B cell (primary cell): Measurements from ENCODE around the gene BLOC1S1. TPM values are rescaled to one million over a fixed set of nuclear protein-coding genes. Genes with fewer than 3 reads are reported as not detected.
A peak's percentile ranks its signal among the peaks of the same experiment; 100 is the strongest.

Experiments
- ATAC-seq: fragments of 200-7000 bp; cut with Tn5 transposase; one replicate; pipeline ENCODE4 v1.10.0; 2021; ENCODE audit warnings: low read depth, mild to moderate bottlenecking, moderate number of reproducible peaks, moderate library complexity
- CTCF ChIA-PET: fragments of 350-600 bp; sonication (Branson Sonifier 250); formaldehyde crosslinking; loops from one replicate; lab custom pipeline; 2021; ENCODE audit warnings: antibody characterized with exemption, inconsistent platforms; lab: Charles Lee
- POLR2A ChIA-PET: fragments of 350-600 bp; sonication (Branson Sonifier 250); formaldehyde crosslinking; loops from one replicate; lab custom pipeline; 2021; ENCODE audit warnings: antibody characterized with exemption; lab: Charles Lee
- DNase-seq: peaks from one replicate; pipeline ENCODE4 v3.0.0; 2013
- H2AFZ ChIP-seq: 2 replicates; pipeline ENCODE4 v1.6.1; 2012; ENCODE audit warnings: mild to moderate bottlenecking, low read depth, low read length; ENCODE audit not compliant: insufficient read depth, poor library complexity, severe bottlenecking
- H3K27ac ChIP-seq, 2 donors: 1 replicate in 1 of 2; 2 replicates in 1 of 2; pipeline ENCODE4 v1.5.1; 2012 to 2013; ENCODE audit warnings: low read length in 2 of 2, mild to moderate bottlenecking in 2 of 2, moderate library complexity in 1 of 2
- H3K27me3 ChIP-seq, 4 experiments: fragments of 200-600 bp in 1 of 4; sonication (generic) in 1 of 4; replicated peaks in 1 of 4; 1 replicate in 2 of 4; 2 replicates in 2 of 4; pipeline versions ENCODE4 v1.6.1 to v1.7.0; 2013 to 2016; ENCODE audit warnings: low read length in 3 of 4, mild to moderate bottlenecking in 2 of 4, mixed read lengths in 1 of 4, moderate library complexity in 1 of 4; ENCODE audit not compliant: insufficient read depth in 4 of 4, control insufficient read depth in 3 of 4; ENCODE audit errors: control extremely low read depth in 1 of 4
- H3K36me3 ChIP-seq, 2 experiments: replicated peaks in 1 of 2; 1 replicate in 1 of 2; 2 replicates in 1 of 2; pipeline versions ENCODE4 v1.6.1 to v1.7.1; 2013; ENCODE audit warnings: low read length in 1 of 2; ENCODE audit not compliant: insufficient read depth in 2 of 2, control insufficient read depth in 1 of 2; ENCODE audit errors: control extremely low read depth in 1 of 2, extremely low read depth in 1 of 2
- H3K4me1 ChIP-seq, 2 donors: fragments of 200-600 bp in 1 of 2; sonication (generic) in 1 of 2; 1 replicate in 1 of 2; 2 replicates in 1 of 2; pipeline versions ENCODE4 v1.5.1 to v1.6.1; 2013 to 2017; ENCODE audit warnings: low read length in 2 of 2; ENCODE audit not compliant: control insufficient read depth in 2 of 2, insufficient read depth in 2 of 2
- H3K4me2 ChIP-seq: replicated peaks from 2 replicates; pipeline ENCODE3; 2012; ENCODE audit warnings: mild to moderate bottlenecking, low read depth, low read length; ENCODE audit not compliant: poor library complexity, severe bottlenecking
- H3K4me3 ChIP-seq, 5 experiments: fragments of 200-600 bp in 1 of 5; sonication (generic) in 1 of 5; 1 replicate in 3 of 5; 2 replicates in 2 of 5; pipeline versions ENCODE4 v1.5.1 to v1.7.0; 2011 to 2016; ENCODE audit warnings: low read length in 4 of 5, mild to moderate bottlenecking in 4 of 5, low read depth in 2 of 5, control low read depth in 1 of 5, moderate library complexity in 1 of 5; ENCODE audit not compliant: insufficient read depth in 1 of 5; ENCODE audit errors: control extremely low read depth in 1 of 5, extremely low read depth in 1 of 5
- H3K79me2 ChIP-seq: fragments of 200-600 bp; sonication (generic); one replicate; pipeline ENCODE4 v1.6.0; 2016; ENCODE audit warnings: low read length; ENCODE audit not compliant: control insufficient read depth, insufficient read depth
- H3K9ac ChIP-seq: fragments of 200-600 bp; sonication (generic); 2 replicates; pipeline ENCODE4 v1.6.1; 2017; ENCODE audit warnings: mild to moderate bottlenecking, low read length, moderate library complexity
- H3K9me3 ChIP-seq, 3 donors: one replicate each; pipeline versions ENCODE4 v1.6.1 to v1.7.1; 2013; ENCODE audit warnings: low read length in 2 of 3; ENCODE audit not compliant: control insufficient read depth in 2 of 3, insufficient read depth in 1 of 3; ENCODE audit errors: control extremely low read depth in 1 of 3
- H4K20me1 ChIP-seq: 2 replicates; pipeline ENCODE4 v1.6.0; 2012; ENCODE audit warnings: mild to moderate bottlenecking, low read length; ENCODE audit not compliant: insufficient read depth, control insufficient read depth, poor library complexity, severe bottlenecking
- H3K27ac Mint-ChIP-seq: one replicate; pipeline ENCODE4 v1.8.0; 2021; ENCODE audit warnings: mixed read lengths
- H3K27me3 Mint-ChIP-seq: one replicate; pipeline ENCODE4 v1.8.0; 2021; ENCODE audit warnings: mixed read lengths
- H3K4me1 Mint-ChIP-seq: one replicate; pipeline ENCODE4 v1.8.0; 2021; ENCODE audit warnings: mixed read lengths
- H3K4me3 Mint-ChIP-seq: one replicate; pipeline ENCODE4 v1.8.0; 2021; ENCODE audit warnings: mixed read lengths
- H3K9me3 Mint-ChIP-seq: one replicate; pipeline ENCODE4 v1.8.0; 2022; ENCODE audit warnings: mixed read lengths; ENCODE audit not compliant: insufficient read depth
- EZH2 ChIP-seq: IDR thresholded peaks from 2 replicates; pipeline ENCODE4 v1.6.1; 2012; ENCODE audit warnings: borderline replicate concordance, low read depth, mild to moderate bottlenecking, moderate library complexity, low read length; ENCODE audit not compliant: insufficient read depth, poor library complexity, severe bottlenecking
- WGBS: methylation state at CpG from one replicate; pipeline ENCODE4 v1.1.5; 2013; ENCODE audit warnings: missing lambda C conversion rate; ENCODE audit not compliant: insufficient coverage; 5-methylcytosine and 5-hydroxymethylcytosine counted together
- intact Hi-C: fragments of 100-400 bp; cut with micrococcal nuclease; formaldehyde crosslinking; loops from one replicate; pipeline ENCODE4 v1.10.0; 2022
- polyA plus RNA-seq: library from polyadenylated mRNA; depleted of rRNA; stranded (reverse); fragments of >200 nt; gene quantifications from 2 replicates; pipeline ENCODE4 v1.2.3, GENCODE V29; 2012
- total RNA-seq, 2 donors: library from RNA; stranded (reverse); fragments of 120-200 nt in 1 of 2; gene quantifications; 1 replicate in 1 of 2; 2 replicates in 1 of 2; pipeline versions ENCODE4 v1.2.3 to v1.2.4, GENCODE V29; 2013 to 2022
- TF ChIP-seq, protein P1 (sequence below): fragments of 200-600 bp; IDR thresholded peaks from one replicate; pipeline ENCODE4 v1.8.0; 2022; ENCODE audit warnings: antibody characterized with exemption, mild to moderate bottlenecking

Gene BLOC1S1
- total and polyA plus RNA-seq, 2 donors (not counting 1 experiment from before 2014, with no cell fraction given) = 71.1 to 229 TPM

DNA sequence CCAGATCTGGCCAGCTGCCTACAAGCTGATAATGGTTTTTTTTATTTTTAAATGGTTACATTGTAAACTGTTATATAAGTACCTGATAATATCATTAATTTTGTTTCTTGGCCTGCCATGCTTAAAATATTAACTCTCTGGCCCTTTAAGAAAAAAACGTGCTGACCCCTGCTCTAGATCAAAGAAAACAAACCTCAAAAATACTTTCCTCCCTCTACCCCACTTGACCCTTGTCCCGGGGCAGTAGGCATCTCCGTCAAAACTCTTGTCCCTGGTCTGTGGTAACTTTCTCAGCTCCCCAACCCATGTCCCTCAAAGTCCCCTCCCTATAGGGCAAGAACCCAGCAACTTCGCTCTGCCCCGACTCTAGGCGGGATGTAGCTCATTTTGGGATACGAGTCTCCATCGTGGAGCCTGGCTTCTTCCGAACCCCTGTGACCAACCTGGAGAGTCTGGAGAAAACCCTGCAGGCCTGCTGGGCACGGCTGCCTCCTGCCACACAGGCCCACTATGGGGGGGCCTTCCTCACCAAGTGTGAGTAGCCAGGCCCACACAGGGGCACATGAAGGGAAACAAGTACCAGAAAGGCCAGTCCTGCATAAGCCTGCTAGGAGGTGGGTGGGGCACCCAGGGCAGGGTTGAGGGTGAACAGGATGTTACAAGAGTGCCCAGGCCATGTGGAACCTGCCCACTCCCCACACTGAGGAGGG lies 7.8 kb downstream of the BLOC1S1 start:
- intact Hi-C loops = loop anchor here (1.0 to 2.0 kb wide), 3 partner anchors 7 to 73 kb away; partner anchors contain the start of gene BLOC1S1
- no peak overlapping the region for H3K4me3 Mint-ChIP-seq

More for the DNA sequence above, 7.8 kb downstream of the BLOC1S1 start:
- Histone ChIP-seq H3K4me1 (peaks cover 10 to 27% of the 10 kb centered on the region in 2 donors), H3K27ac (no peak overlapping the region), H3K79me2 (peaks cover 4% of the 10 kb centered on the region), H3K27me3 (no peaks in the 10 kb centered on the region), H3K4me2 (no peak overlapping the region), H3K9me3 (no peaks in the 10 kb centered on the region), H3K4me3 (no peak overlapping the region), H3K36me3 (peaks cover 0 to 35% of the 10 kb centered on the region in 2 experiments), H3K9ac (no peak overlapping the region), H2AFZ (no peak overlapping the region), H4K20me1 (peaks cover 5% of the 10 kb centered on the region)
- Mint-ChIP-seq H3K27ac (peak overlapping the region; percentile 27), H3K27me3 (no peaks in the 10 kb centered on the region), H3K9me3 (no peaks in the 10 kb centered on the region), H3K4me1 (peaks cover 38% of the 10 kb centered on the region)
- POLR2A ChIA-PET = no interaction called here
- no peak for DNase-seq
- ATAC-seq = no peak
- TF ChIP-seq, protein P1, sequence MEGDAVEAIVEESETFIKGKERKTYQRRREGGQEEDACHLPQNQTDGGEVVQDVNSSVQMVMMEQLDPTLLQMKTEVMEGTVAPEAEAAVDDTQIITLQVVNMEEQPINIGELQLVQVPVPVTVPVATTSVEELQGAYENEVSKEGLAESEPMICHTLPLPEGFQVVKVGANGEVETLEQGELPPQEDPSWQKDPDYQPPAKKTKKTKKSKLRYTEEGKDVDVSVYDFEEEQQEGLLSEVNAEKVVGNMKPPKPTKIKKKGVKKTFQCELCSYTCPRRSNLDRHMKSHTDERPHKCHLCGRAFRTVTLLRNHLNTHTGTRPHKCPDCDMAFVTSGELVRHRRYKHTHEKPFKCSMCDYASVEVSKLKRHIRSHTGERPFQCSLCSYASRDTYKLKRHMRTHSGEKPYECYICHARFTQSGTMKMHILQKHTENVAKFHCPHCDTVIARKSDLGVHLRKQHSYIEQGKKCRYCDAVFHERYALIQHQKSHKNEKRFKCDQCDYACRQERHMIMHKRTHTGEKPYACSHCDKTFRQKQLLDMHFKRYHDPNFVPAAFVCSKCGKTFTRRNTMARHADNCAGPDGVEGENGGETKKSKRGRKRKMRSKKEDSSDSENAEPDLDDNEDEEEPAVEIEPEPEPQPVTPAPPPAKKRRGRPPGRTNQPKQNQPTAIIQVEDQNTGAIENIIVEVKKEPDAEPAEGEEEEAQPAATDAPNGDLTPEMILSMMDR = no peak
- TF ChIP-seq EZH2 = no peak
- WGBS = 92% methylated on average over 9 of the region's 10 CpGs
- CTCF ChIA-PET = interaction anchor here (1.1 to 11.0 kb wide), 5 partner anchors 12 to 324 kb away, joined by 3 to 147 read pairs (median 4); no protein-coding TSS in a partner anchor
